SJSA1 (cell line): Measurements from ENCODE around the gene ERC2. TPM values are rescaled to one million over a fixed set of nuclear protein-coding genes. Genes with fewer than 3 reads are reported as not detected.

ENCODE experiments used
- DNase-seq, 2 experiments: peaks; one replicate each; pipeline ENCODE4 v3.0.0-alpha.2; 2015 to 2020; ENCODE audit warnings: low spot score in 2 of 2, low read depth in 1 of 2
- H3K27ac ChIP-seq: fragments of 250-450 bp; sonication (Bioruptor Pico); 2 replicates; pipeline ENCODE4 v1.5.1; 2020; ENCODE audit warnings: mild to moderate bottlenecking, moderate library complexity
- H3K27me3 ChIP-seq: fragments of 250-450 bp; sonication (Bioruptor Pico); replicated peaks from 2 replicates; pipeline ENCODE4 v1.5.1; 2020; ENCODE audit warnings: mild to moderate bottlenecking, moderate library complexity
- H3K36me3 ChIP-seq: fragments of 250-450 bp; sonication (Bioruptor Pico); 2 replicates; pipeline ENCODE4 v1.5.1; 2020; ENCODE audit warnings: mild to moderate bottlenecking
- H3K4me1 ChIP-seq: fragments of 250-450 bp; sonication (Bioruptor Pico); replicated peaks from 2 replicates; pipeline ENCODE4 v1.6.1; 2021; ENCODE audit warnings: mild to moderate bottlenecking
- H3K4me3 ChIP-seq: fragments of 250-450 bp; sonication (Bioruptor Pico); 2 replicates; pipeline ENCODE4 v1.5.1; 2020; ENCODE audit warnings: mild to moderate bottlenecking
- H3K9me3 ChIP-seq: fragments of 250-450 bp; sonication (Bioruptor Pico); replicated peaks from 2 replicates; pipeline ENCODE4 v1.5.1; 2020; ENCODE audit warnings: mild to moderate bottlenecking
- total RNA-seq: library from RNA; depleted of rRNA; stranded (reverse); fragments of >200 nt; shearing (Covaris generic); gene quantifications from 2 replicates; pipeline ENCODE4 v1.2.3, GENCODE V29; 2014

Gene ERC2
- total RNA-seq, 1 experiment from 2014 or later, result 0.13 TPM

- peaks cover 9% of the 10 kb centered on the region for H3K4me1 ChIP-seq
- no peaks in the 10 kb centered on the region for H3K9me3 ChIP-seq
- no peaks in the 10 kb centered on the region for H3K36me3 ChIP-seq
- H3K4me3 ChIP-seq, result no peak overlapping the region
- no peaks in the 10 kb centered on the region for H3K27me3 ChIP-seq
- no peak for DNase-seq
- H3K27ac ChIP-seq, result no peak overlapping the region
Measured at GRCh38 chr3:55639143-55639542, 829.1 kb downstream of the ERC2 start.

- DNase-seq, result no peak
- H3K36me3 ChIP-seq, result no peaks in the 10 kb centered on the region
Measured at GRCh38 chr3:55637906-55638638, 830.2 kb downstream of the ERC2 start.

GRCh38 chr3:55636300-55637195, 831.7 kb downstream of the ERC2 start:
- no peak overlapping the region for H3K27ac ChIP-seq
- H3K4me1 ChIP-seq, result peaks cover 15% of the 10 kb centered on the region
- no peaks in the 10 kb centered on the region for H3K36me3 ChIP-seq
- no peaks in the 10 kb centered on the region for H3K9me3 ChIP-seq
- no peak overlapping the region for H3K4me3 ChIP-seq
- no peaks in the 10 kb centered on the region for H3K27me3 ChIP-seq
- DNase-seq, result no peak

More at GRCh38 chr3:55637906-55638638, 830.2 kb downstream of the ERC2 start:
- Histone ChIP-seq H3K9me3 (no peaks in the 10 kb centered on the region), H3K4me1 (peaks cover 15% of the 10 kb centered on the region), H3K27me3 (no peaks in the 10 kb centered on the region), H3K27ac (no peak overlapping the region), H3K4me3 (no peak overlapping the region)

- no peak for DNase-seq
- no peaks in the 10 kb centered on the region for H3K9me3 ChIP-seq
- no peaks in the 10 kb centered on the region for H3K36me3 ChIP-seq
- peaks cover 15% of the 10 kb centered on the region for H3K4me1 ChIP-seq
- no peak overlapping the region for H3K27ac ChIP-seq
- H3K4me3 ChIP-seq, result no peak overlapping the region
- no peaks in the 10 kb centered on the region for H3K27me3 ChIP-seq
Measured at GRCh38 chr3:55634345-55634744, 833.9 kb downstream of the ERC2 start.

GRCh38 chr3:55633333-55633732, 834.9 kb downstream of the ERC2 start:
- Histone ChIP-seq H3K4me1 (peaks cover 15% of the 10 kb centered on the region), H3K27me3 (no peaks in the 10 kb centered on the region), H3K4me3 (no peak overlapping the region), H3K27ac (no peak overlapping the region), H3K36me3 (no peaks in the 10 kb centered on the region), H3K9me3 (no peaks in the 10 kb centered on the region)
- no peak for DNase-seq

GRCh38 chr3:55631766-55632331, 836.4 kb downstream of the ERC2 start:
- H3K4me3 ChIP-seq, result no peak overlapping the region
- no peak for DNase-seq
- H3K27ac ChIP-seq, result no peak overlapping the region
- H3K4me1 ChIP-seq, result peaks cover 15% of the 10 kb centered on the region
- no peaks in the 10 kb centered on the region for H3K27me3 ChIP-seq
- no peaks in the 10 kb centered on the region for H3K9me3 ChIP-seq
- no peaks in the 10 kb centered on the region for H3K36me3 ChIP-seq

- no peak for DNase-seq
- Histone ChIP-seq H3K4me3 (no peak overlapping the region), H3K27me3 (no peaks in the 10 kb centered on the region), H3K36me3 (no peaks in the 10 kb centered on the region), H3K9me3 (no peaks in the 10 kb centered on the region), H3K27ac (no peak overlapping the region), H3K4me1 (peaks cover 20% of the 10 kb centered on the region)
Measured at GRCh38 chr3:55630921-55631299, 837.4 kb downstream of the ERC2 start.

GRCh38 chr3:55630280-55630920, 837.9 kb downstream of the ERC2 start:
- Histone ChIP-seq H3K36me3 (no peaks in the 10 kb centered on the region), H3K4me1 (peaks cover 23% of the 10 kb centered on the region), H3K27me3 (no peaks in the 10 kb centered on the region), H3K9me3 (no peaks in the 10 kb centered on the region), H3K4me3 (no peak overlapping the region), H3K27ac (no peak overlapping the region)
- no peak for DNase-seq

- H3K27ac ChIP-seq, result no peak overlapping the region
- H3K36me3 ChIP-seq, result no peaks in the 10 kb centered on the region
- DNase-seq, result no peak
Measured at GRCh38 chr3:55629432-55629831, 838.8 kb downstream of the ERC2 start.

GRCh38 chr3:55626279-55626665, 842.0 kb downstream of the ERC2 start:
- Histone ChIP-seq H3K27ac (no peak overlapping the region), H3K4me3 (no peak overlapping the region)
- DNase-seq, result no peak

More at GRCh38 chr3:55629432-55629831, 838.8 kb downstream of the ERC2 start:
- H3K4me3 ChIP-seq, result no peak overlapping the region
- H3K9me3 ChIP-seq, result no peaks in the 10 kb centered on the region
- peaks cover 19% of the 10 kb centered on the region for H3K4me1 ChIP-seq
- H3K27me3 ChIP-seq, result no peaks in the 10 kb centered on the region

GRCh38 chr3:55624238-55624637, 844.0 kb downstream of the ERC2 start:
- Histone ChIP-seq H3K27ac (no peak overlapping the region), H3K9me3 (no peaks in the 10 kb centered on the region), H3K4me3 (no peak overlapping the region), H3K36me3 (no peaks in the 10 kb centered on the region), H3K27me3 (no peaks in the 10 kb centered on the region), H3K4me1 (peaks cover 60% of the 10 kb centered on the region)
- peak; percentile 39 to 53 for DNase-seq

More at GRCh38 chr3:55626279-55626665, 842.0 kb downstream of the ERC2 start:
- Histone ChIP-seq H3K36me3 (no peaks in the 10 kb centered on the region), H3K4me1 (peaks cover 43% of the 10 kb centered on the region), H3K27me3 (no peaks in the 10 kb centered on the region), H3K9me3 (no peaks in the 10 kb centered on the region)

GRCh38 chr3:55623786-55624185, 844.5 kb downstream of the ERC2 start:
- Histone ChIP-seq H3K27ac (no peak overlapping the region), H3K4me3 (no peak overlapping the region), H3K9me3 (no peaks in the 10 kb centered on the region), H3K4me1 (peaks cover 60% of the 10 kb centered on the region), H3K36me3 (no peaks in the 10 kb centered on the region), H3K27me3 (no peaks in the 10 kb centered on the region)
- no peak for DNase-seq

- H3K27me3 ChIP-seq, result no peaks in the 10 kb centered on the region
- no peak overlapping the region for H3K27ac ChIP-seq
- no peaks in the 10 kb centered on the region for H3K36me3 ChIP-seq
- DNase-seq, result no peak
- no peak overlapping the region for H3K4me3 ChIP-seq
- H3K4me1 ChIP-seq, result peaks cover 60% of the 10 kb centered on the region
- H3K9me3 ChIP-seq, result no peaks in the 10 kb centered on the region
Measured at GRCh38 chr3:55622733-55623132, 845.5 kb downstream of the ERC2 start.
